T-helper 22 cell (primary cell): ENCODE data around the gene SBF2.

Experiments used
- DNase-seq: peaks from one replicate; pipeline ENCODE4 v3.0.0-alpha.2; 2020; ENCODE audit warnings: low read depth

The SBF2 gene

GRCh38 chr11:9850224-9850895 lies 443.7 kb downstream of the SBF2 start:
- DNase-seq: no peak

- no peak for DNase-seq
Observed at GRCh38 chr11:9849389-9849788, 444.6 kb downstream of the SBF2 start.

GRCh38 chr11:9847636-9848035 lies 446.4 kb downstream of the SBF2 start:
- no peak for DNase-seq

DNA sequence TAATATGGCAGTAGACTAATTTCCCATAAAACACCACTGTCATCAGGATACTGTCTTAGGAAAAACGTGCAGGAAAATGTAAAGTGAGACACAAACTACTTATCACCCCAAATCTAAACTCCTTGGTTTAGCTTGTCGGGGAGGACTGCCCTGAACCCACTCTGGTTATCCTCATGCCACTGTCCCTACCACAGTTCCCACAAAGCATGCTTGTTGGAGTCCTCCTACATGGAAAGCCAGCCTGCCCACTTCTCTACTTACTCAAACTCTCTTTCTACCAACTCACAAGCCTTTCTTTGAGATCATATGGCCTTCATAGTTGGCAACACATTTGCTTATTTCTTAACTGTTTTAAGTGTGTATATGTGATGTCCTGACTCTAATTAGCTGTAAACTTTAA lies 451.1 kb downstream of the SBF2 start:
- no peak for DNase-seq

- no peak for DNase-seq
Observed at GRCh38 chr11:9840460-9841004, 453.5 kb downstream of the SBF2 start.

GRCh38 chr11:9839550-9839949 lies 454.5 kb downstream of the SBF2 start:
- DNase-seq: no peak

DNA sequence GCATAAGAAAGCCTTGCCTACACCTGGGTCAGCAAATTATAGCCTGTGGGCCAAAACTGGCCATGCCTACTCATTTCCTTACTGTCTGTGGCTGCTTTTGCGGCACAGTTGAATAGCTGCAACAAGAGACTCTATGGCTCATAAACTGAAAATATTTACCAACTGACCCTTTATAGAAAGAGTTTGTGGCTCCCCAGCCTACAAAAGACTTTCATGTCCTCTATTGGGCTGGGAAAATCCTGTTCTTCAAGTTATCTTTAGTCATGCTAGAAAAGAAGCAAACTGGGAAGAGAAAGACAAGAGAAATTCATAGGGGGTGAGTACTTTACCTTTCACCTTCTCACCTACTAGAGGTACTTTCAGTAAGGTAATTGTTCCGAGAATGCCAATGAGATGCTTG lies 455.1 kb downstream of the SBF2 start:
- DNase-seq: no peak

GRCh38 chr11:9838229-9838628 lies 455.8 kb downstream of the SBF2 start:
- DNase-seq: no peak

- no peak for DNase-seq
Observed at GRCh38 chr11:9834291-9834690, 459.7 kb downstream of the SBF2 start.

GRCh38 chr11:9831122-9831521 lies 462.9 kb downstream of the SBF2 start:
- DNase-seq: no peak

GRCh38 chr11:9827708-9828107 lies 466.3 kb downstream of the SBF2 start:
- DNase-seq: no peak

DNA sequence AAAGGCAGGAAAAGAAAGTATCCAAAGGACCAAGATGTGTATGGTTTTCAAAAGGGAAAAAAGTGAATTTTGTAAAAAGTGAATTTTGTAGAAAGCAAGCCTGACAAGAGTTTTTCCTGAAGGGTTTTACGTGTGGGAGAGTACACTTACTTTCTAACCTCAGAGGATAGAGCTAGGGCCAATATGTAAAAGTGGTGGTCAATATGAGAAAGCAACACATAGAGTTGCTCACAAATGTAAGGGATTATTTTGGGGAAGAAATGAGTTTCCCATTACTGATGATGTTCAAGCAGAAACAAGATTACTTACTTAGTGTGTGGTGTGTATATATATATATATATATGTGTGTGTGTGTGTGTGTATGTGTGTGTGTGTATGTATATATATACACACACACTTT lies 467.6 kb downstream of the SBF2 start:
- no peak for DNase-seq

DNA sequence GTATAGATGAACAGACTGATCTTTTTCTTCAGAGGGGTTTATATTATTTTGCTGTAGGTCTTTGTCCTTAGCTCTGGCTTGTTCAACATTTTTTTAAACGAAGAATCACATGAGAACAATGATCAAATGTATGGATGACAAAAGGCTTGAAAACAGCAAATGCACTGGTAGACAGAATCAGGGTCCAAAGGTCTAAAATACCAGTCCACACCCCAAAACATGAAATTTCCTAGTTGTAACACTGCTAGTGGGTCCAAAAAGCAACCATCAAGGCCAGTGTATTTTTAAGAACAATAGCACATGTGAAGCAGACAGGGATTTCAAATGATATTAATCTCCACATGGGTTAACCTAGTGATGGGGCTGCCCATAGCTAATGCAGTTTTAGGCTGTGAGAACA lies 468.1 kb downstream of the SBF2 start:
- DNase-seq: no peak

- DNase-seq: no peak
Observed at GRCh38 chr11:9825315-9825714, 468.7 kb downstream of the SBF2 start.

DNA sequence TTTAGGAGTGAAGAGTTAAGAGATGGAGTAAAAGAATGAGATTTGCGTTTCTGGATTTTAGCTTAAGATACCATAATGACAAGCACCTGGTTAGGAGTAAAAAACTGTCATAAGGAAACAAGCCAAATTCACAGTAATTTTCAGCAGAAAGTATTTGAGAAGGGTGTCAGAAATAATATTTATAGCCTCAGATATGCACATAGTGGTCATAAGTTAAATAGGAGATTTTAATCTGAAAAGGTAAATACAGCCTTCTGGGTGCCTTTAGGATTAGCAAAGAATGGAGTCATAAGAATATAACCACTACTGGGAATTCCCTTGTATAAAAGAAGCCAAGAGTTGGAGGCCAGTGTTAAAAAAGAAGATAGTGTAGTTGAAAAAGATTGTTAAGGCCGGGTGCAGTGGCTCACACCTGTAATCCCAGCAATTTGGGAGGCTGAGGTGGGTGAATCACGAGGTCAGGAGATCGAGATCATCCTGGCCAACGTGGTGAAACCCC lies 470.1 kb downstream of the SBF2 start:
- no peak for DNase-seq

DNA sequence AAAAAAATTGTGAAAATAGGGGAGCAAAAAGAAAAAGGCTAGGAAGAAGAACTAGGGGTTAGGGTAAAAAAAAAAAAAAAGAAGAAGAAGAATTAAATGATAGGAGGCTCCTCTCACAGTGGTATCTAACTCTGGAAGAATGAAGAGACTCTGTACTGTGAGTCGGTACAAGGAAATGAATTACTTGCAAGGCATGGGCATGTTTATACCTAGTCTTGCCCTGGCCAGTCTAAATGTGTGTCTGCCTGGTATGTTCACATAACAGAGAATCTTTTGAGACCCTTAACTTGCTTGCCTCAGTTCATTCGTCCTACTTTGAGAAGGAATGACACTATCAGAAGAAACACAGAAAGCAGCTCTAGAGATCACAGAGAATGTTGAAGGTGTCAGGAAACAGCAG lies 470.6 kb downstream of the SBF2 start:
- no peak for DNase-seq

GRCh38 chr11:9821008-9821752 lies 472.8 kb downstream of the SBF2 start:
- no peak for DNase-seq

- no peak for DNase-seq
Observed at GRCh38 chr11:9820260-9820659, 473.8 kb downstream of the SBF2 start.

DNA sequence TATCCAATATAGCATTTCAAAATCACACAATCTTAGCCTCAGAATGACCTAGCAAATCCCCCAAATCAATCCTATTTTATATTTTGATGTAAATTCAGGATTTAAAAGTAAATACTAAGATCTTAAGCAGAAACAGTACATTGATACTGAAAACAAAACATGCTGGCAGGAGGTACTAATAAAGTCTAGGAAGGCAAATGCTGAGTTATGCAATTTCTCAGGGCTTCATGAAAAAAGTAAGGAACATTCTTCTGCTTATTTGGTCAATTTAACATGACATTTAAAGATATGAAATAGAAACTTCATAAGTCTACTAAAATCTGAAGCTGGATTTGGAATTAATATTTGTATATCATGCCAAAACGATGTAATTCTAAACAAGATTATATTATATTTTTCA lies 476.8 kb downstream of the SBF2 start:
- no peak for DNase-seq

GRCh38 chr11:9815486-9816136 lies 478.4 kb downstream of the SBF2 start:
- DNase-seq: no peak

DNA sequence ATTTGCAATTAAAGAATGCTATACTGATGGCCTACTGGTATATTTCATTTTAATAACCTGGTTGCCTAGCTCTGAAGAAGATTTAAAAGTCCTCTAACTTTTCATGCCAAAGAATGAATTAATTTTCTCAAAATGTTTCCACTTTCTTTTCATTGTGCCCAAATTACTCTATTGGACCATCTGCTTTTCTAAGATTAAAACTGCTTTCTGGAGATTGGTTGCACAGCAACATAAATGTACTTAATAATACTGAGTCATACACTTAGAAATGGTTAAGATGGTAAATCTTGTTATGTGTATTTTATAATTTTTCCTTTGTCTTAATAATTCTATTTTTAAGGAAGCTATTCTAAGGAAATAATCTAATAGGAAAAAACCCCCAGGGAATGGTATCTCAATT lies 479.9 kb downstream of the SBF2 start:
- no peak for DNase-seq

DNA sequence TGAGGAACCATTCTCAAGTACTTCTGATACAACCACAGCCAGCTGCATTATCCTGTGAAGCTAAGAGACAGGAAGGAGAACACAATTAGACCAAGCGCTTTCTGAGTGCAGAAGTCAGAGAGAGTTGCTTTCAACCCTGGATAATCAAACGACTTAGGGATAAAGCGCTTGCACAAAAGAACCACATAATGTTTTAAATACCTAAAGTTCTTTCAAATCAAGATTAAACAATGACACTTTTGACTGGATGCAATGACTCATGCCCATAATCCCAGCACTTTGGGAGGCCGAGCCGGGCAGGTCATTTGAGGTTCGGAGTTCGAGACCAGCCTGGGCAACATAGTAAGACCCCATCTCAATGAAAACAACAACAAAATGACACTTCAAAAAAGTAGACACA lies 485.1 kb downstream of the SBF2 start:
- DNase-seq: no peak
